Left cardiac atrium (tissue), 4 donors: ENCODE data around the gene RERE. TPM values are rescaled to one million over a fixed set of nuclear protein-coding genes. Genes with fewer than 3 reads are reported as not detected.

Source experiments
- ATAC-seq, 2 donors: fragments of 200-7000 bp; cut with Tn5 transposase; one replicate each; pipeline ENCODE4 v1.9.1; 2020; ENCODE audit warnings: mild to moderate bottlenecking in 2 of 2, moderate library complexity in 2 of 2
- DNase-seq: peaks from one replicate; pipeline ENCODE4 v3.0.0-alpha.2; 2020
- intact Hi-C, 2 donors: fragments of 100-400 bp; cut with DNase I; formaldehyde crosslinking; loops; one replicate each; pipeline versions ENCODE4 v1.14.1 to v1.15.1; 2022 to 2023
- total RNA-seq, 2 donors: library from RNA; stranded (reverse); fragmentation: NEBNext Ultra II Directional; extraction: Animal tissue kit (Norgen Biotek cat#: 25700); gene quantifications; one replicate each; pipeline ENCODE4 v1.2.1, GENCODE V29; 2021
- donor health status: DM: no; HTN: yes; CAD: no.
- donor health status: DM: no; HTN: yes; CAD: no; lungs with severe emphysema.
- donor health status: DM: yes; HTN: yes; CAD: no.
- donor health status: Dilated cardiomyopathy.

RERE gene
- total RNA-seq, 2 donors from 2014 or later = 128 to 162 TPM

DNA sequence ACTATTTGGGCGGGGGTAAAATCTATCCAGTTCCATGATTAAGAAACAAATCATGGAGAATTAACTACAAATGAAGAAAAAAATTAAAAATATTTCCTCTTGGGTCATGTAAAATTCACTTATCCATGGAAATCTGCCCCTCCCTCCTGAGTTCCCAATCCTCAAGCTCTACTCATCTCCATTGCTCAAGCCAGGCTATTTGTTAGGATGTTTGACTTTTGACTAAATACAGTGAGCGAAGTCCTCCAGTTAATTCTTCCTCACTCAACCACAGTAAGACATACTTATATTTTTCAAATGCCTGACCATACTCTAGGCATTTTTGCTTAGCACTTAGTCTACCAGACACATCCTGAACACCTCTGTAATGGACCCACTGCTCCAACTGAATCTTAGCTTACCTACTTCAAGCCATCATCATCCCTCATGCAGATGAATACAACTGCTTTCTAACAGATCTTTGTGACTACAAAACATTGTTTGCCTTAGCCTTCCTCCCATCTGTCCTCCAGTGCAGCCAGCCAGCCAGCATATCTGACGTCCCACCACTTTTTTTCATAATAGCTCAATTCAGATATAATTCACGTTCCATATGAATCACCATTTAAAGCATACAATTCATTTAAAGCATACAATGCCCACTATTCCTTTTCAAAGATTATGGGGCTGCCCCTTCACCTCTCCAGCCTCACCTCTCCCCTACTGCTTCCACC is 154.2 kb downstream of the RERE start:
- ATAC-seq = no peak
- intact Hi-C loops = no loop called here

DNA sequence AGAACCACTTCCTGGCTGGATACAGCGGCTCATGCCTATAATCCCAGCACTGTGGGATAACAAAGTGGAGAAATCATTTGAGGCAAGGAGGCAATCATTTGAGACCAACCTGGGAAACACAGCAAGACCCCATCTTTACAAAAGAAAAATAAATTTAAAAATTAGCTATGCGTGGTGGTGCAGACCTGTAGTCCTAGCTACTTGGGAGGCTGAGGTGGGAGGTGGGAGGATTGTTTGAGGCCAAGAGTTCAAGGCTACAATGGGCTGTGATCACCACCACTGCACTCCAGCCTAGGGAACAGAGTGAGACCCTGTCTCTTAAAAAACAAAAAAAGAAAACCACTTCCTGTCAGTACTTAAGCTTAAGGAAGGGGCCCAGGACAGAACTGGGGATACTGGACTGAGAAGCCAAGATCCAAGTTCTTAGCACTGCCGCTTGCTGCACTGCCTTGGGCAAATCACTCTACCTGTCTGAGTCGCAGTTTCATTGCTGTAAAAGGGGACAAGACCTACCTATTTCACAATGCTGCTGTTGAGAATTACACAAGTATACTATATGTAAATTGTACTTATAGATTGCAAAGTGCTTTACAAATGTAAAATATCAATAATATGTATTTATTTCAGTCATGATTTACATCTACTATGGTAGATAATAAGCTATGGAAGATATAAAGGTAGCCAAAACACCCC is 154.9 kb downstream of the RERE start:
- ATAC-seq (no peak), DNase-seq (no peak)
- intact Hi-C loops = no loop called here

More for the DNA sequence above, 154.2 kb downstream of the RERE start:
- DNase-seq = no peak

DNA sequence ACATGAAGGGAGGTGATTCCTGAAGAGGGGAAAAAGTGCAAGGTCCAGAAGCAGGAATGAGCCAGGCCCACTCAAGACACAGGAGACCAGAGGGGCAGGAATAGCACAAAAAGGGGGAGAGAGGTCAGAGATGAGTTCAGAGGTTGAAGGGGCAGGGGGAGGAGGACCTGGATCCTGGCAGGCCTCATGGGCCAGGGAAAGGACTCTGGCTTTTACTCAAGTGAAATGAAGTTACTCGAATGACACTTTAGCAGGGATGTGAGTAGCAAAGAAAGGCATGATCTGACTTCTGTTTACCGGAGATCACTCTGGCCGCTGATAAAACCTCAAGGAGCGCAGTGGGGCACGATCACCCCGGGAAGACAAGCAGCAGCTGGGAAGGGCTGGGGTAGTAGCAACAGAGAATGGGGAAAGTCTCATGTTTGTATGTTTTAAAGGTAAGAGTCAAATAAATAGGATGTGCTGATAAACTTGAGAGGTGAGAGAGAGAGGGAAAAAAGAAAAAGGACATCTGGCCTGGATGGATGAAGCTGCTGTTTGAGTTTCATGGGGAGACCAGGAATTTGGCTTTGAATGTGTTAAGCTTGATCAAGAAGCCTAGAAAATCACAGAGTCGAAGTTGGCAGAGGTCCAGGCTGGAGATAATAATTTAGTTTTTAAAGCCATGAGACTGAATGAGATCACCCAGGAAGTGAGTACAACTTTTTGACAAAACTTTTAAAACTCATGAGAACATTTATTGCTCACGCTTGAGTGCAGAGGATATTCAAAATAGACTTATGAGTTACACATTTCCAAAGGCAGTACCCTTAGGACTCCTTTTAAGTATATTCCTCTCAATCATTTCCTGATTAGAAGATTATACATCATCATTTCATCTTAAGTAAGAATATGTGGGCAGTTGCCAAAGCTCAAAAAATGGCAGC is 156.0 kb downstream of the RERE start:
- intact Hi-C loops = no loop called here
- ATAC-seq = peak; percentile 25 to 65
- peak; percentile 63 for DNase-seq

DNA sequence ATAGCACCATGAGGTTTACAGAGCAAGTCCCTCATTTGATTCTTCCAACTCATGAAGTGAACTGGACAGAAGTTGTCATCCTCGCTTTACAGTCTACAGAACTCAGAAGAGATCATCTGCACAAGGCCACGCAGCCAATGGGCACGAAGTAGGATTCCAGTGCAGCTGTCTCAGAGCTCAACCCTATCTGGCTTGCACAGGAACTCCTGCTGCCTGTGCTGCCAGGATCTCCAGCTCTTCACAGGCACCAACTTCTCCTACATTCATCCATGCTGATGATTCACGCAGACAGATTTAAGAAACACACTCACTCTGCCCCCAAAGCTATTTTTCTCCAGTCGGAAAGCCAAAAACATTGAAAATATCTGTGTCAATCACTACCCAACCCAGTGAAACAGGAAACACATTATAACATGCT is 157.0 kb downstream of the RERE start:
- DNase-seq = peak; percentile 58
- intact Hi-C loops = no loop called here
- peak; percentile 87 to 96 for ATAC-seq

DNA sequence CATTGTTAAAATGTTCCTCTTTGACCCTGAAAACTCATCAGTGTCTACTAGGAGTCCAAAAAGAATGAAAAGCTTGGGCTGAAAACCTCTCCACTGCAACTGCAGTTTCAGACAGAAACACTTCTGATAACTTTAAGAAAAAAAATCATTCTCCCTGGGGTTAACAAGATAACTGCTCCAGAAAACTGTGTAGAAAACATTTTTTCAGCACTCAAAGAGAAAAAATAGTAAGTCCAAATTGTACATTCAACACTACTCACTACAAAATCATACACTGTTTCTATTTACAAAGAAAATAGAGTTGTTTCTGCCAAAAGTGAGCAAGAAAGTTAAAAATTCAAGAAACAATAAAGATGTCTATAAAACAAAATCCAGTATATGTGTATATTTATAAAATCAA is 157.8 kb downstream of the RERE start:
- ATAC-seq = no peak
- intact Hi-C loops = no loop called here
- no peak for DNase-seq

DNA sequence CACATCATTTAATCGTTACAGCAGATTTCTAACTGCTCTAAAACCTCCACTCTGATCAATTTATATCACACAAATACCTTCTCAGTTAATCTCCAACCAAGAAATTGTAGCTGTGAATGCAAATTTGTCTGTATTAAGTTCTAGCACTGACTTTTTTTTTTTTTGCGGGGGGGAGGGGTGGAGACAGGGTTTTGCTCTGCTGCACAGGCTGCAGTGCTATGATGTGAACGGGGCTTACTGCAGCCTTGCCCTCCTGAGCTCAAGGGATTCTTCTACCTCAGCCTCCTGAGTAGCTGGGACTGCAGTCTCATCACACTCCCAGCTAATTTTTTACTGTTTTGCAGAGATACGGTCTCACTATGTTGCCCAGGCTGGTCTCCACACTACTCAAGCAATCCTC is 163.6 kb downstream of the RERE start:
- no peak for ATAC-seq
- intact Hi-C loops = no loop called here
- DNase-seq = no peak

DNA sequence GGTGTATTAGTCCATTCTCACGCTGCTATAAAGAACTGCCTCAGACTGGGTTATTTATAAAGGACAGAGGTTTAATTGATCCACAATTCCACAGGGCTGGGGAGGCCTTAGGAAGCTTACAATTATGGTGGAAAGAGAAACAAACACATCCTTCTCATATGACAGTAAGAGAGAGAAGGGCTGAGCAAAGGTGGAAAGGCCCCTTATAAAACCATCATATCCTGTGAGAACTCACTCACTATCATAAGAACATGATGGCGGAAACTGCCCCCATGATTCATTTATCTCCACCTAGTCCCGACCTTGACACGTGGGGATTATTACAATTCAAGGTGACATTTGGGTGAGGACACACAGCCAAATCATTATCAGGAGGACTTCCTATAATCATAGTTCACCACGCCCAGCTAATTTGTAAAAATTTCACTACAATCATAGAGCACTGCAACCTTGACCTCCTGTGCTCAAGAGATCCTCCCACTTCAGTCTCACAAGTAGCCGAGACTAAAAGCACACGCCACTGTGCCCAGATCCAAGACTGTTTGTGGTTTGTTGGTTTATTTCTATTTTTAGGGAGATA is 164.9 kb downstream of the RERE start:
- DNase-seq (no peak), ATAC-seq (peak in 1 of 2 donors; percentile 25)
- intact Hi-C loops = no loop called here

DNA sequence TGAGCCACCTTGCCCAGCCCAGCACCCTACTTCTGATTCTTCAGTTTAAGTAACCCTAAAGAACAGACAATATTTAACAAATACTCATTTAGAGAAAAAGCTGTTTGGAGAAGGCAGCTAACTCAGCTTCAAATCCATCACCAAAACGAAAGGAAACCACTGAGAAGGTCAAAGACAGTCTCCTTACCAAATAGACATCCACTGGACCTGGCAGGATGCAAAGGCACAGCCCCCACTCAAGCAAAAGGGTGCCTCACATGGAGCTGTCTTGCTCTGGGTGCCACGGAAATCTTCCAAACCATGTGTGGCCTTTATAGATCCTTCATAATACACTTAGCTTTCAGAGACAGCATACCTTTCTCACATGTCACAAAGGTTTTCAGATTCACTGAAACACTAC is 165.5 kb downstream of the RERE start:
- no peak for ATAC-seq
- intact Hi-C loops = no loop called here
- DNase-seq = no peak

DNA sequence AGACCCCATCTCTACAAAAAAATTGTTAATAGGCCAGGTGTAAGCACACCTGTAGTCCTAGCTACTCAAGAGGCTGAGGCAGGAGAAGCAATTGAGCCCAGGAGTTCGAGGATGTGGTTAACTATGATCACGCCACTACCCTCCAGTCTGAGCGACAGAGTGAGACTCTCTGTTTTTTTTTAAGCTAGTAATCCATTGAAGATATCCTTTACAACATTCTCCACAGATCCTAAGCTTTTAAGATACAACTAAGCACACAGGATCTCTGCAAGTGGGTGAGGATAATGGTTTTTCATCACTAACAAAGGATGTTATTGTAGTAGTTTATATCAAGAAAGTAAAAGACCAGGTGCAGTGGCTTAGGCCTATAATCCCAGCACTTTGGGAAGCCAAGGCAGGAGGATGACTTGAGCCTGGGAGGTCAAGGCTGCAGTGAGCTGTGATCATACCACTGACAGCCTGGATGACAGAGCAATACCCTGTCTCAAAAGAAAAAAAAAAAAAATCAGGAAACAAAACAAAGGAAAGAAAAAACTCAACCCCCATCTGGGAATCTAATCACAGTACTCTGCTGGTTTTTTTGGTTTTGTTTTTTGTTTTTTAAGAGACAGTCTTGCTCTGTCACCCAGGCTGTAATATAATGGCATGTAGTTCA is 166.1 kb downstream of the RERE start:
- intact Hi-C loops = no loop called here
- ATAC-seq = peak; percentile 26 to 34
- no peak for DNase-seq

DNA sequence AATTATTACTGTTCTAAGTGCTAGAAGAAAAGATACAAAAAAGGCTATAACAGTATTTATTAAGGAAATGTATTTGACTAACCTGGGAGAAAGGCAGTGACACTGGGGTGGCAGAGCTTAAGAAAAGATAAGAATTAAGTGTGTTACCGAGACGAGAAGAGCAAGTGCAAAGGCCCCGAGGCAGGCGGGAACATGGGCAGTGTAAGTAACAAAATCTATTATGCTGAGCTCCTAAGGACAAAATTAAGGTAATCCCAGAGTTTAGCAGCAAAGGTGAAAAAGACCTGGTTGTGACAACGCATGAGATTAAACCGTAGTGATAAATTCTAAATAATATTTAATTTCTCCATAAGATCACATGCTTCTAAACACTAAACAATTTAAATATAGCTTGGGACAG is 167.6 kb downstream of the RERE start:
- DNase-seq = no peak
- intact Hi-C loops = no loop called here
- no peak for ATAC-seq

DNA sequence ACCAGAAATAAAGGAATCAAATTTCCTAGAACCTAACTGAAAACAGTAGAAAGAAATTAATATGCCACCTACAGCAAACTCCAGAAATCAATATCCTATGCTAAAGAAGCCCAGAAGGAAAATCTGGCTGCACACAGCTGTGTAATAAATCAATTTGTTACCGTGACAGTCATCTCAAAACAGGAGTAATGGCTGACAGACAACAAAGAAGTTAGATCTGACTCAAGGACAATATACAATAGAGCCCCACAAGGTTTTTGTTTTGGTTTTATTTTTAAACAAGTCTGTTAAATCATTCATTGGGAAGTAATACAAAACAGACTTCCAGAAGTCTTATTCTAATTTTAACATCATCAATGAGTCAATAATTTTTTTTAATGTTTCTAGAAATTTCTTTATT is 168.4 kb downstream of the RERE start:
- ATAC-seq = no peak
- no peak for DNase-seq
- intact Hi-C loops = no loop called here

DNA sequence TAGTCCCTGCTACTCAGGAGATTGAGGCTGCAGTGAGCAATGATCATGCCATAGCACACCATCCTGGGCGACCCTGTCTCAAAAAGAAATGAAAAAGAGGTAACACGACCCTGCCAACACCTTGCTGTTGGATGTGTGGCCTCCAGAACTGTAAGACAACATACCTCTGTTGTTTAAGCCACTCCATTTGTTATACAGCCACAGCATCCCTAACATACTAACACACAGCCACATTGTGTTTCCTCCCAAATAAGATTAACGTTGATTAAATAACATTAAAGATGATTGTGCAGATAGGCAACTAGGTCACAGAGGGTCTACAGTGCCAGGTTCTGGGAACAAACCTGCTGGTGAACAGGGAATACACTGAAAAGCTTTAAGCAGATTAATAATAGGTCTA is 170.4 kb downstream of the RERE start:
- DNase-seq = no peak
- no peak for ATAC-seq
- intact Hi-C loops = no loop called here

DNA sequence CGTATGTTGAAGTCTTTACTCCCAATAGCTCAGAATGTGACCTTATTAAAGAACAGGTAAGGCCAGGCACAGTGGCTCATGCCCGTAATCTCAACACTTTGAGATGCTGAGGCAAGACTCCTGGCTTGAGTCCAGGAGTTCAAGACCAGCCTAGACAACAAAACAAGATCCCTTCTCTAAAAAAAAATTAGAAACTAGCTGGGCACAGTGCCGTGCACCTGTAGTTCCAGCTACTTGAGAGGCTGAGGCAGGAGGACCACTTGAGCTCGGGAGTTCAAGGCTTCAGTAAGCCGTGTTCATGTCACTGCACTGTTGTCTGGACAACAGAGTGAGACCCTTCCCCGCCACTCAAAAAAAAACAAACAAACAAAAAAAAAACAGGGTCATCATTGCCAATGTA is 171.3 kb downstream of the RERE start:
- intact Hi-C loops = no loop called here
- ATAC-seq = no peak
- no peak for DNase-seq

DNA sequence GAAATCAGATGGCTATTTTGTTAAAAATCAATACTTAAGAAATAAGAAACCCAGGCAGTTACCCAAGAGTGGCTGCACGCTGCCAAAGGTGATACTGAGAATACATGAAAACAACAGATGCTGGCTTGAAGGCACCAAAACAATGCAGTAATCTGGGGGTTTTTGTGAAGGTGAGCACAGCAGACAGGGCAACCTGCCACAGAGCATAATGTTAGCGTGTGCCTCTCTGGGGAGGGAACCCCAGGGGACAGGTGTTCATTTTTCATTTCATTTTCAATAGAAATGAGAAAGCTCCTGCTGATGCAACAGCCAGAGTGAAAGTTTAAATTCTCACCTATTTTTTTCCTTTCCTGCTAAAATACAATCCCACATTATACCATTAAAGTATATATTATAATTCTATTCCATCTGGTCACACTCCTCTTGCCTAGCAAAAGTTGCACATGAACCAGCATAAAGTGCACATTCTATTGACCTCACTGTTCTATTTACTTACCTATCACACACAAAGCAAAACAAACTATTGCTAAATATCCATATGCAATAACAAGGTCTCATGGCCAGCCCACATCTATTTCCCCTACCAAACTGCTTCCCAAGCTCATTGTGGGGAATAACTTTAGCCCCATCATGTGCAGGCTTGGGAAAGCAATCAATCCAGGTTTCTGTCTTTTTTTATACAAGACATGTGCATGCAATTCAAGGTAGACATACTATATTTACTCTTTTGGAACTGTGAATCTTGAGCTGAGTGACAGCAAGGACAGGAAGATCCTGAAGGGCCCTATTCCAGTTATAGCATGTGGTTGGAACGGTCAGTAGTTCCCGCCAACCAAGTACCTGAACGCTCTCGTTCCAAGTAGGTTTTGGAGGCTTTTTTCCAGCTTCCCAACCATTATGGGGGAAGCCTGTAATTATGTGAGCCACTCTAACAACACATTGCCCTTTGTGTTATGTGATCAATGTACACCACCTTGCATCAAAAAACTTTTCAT is 173.6 kb downstream of the RERE start:
- intact Hi-C loops = no loop called here
- DNase-seq (no peak), ATAC-seq (no peak)

DNA sequence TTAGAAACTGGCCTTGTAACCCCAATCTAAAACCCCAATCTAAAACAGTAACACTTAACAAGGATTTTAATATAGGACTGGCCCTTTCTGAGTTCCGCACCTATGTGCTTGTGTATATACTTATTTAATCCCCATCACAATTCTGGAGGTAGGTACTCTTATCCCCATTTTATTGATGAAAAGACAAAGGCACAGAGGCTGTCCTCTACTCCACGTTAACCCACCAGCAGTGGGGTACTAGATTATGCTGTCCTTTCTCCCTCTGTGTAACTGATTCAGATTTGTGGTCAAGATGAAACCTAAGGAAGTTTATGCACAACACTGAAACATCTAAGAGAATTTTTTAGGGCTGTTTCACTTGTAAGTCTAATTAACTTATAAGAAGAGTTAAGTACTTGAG is 175.3 kb downstream of the RERE start:
- ATAC-seq (no peak), DNase-seq (no peak)
- intact Hi-C loops = no loop called here

DNA sequence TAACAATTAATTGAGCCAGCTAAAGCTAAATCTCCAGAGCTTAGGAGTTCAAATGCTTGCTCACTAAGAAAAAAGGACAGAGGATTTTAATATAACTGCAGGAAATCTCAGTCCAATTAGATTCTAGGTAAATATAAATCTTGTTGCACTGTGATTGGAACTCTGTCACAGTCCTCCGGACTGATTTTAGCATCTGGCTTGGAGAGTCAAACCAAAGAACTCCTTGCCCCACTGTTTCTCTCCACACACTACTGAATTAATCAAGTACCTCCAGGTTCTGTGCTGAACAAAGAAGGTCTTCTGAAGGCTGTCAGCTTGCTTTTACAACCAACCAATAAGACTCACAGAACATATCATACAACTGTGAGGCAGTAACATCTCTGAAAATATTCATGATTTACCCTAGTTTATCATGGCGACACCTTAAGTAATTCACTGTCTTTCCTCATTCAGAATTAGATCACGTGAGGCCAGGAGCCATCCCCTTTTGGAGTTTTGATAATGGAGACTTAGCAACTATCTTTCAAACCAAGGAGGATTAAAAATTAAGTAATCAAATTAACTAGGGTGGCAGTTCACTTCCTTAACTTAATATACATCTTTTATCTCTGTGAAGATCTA is 176.0 kb downstream of the RERE start:
- intact Hi-C loops = no loop called here
- ATAC-seq = no peak
- DNase-seq = no peak

DNA sequence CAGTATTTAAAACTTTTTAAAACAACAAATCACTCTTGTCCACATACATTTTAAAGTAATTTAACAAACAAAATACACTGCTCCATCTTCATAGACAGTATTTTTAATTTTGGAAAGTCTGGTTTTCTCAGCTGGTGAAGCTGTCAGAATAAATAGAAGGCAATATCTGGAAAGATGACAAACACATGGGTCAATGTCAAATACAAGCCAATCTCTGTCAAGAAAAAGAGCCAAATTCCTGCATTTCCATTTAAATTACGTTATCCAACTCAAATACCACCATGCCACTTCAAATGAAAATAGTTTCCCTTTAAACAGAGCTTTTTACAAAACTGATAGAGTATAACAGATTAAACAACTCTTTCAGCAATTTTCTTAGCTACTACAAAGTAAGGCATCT is 176.5 kb downstream of the RERE start:
- no peak for DNase-seq
- no peak for ATAC-seq
- intact Hi-C loops = no loop called here

DNA sequence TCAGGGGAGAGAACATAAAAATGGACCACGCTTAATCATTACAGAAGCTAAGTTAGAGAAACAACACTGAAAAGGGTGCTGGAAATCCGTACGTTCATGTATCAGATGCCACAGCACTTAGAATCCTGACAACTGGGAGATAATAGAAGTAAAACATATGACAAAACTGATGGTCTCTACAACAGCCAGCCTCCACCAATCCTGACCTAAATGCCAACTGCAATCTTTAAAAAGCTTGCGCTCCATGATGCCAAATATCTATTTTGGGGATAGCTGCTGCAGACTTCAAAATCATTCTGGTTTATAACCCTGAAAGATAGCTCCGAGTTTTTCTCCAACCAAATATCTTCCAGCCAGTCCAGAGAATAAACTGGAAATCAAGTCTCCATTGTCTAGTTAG is 178.3 kb downstream of the RERE start:
- no peak for DNase-seq
- intact Hi-C loops = no loop called here
- no peak for ATAC-seq
